Tibial artery (tissue), 4 donors: ENCODE data around the gene ASB16.

Experiments used
- DNase-seq, 2 donors: peaks; one replicate each; pipeline ENCODE4 v3.0.0-alpha.2; 2019
- H3K27ac ChIP-seq, 2 donors: fragments of 200-600 bp; sonication (generic) in 1 of 2; 1 replicate in 1 of 2; 2 replicates in 1 of 2; pipeline ENCODE4 v1.5.1; 2018 to 2019; ENCODE audit warnings: mild to moderate bottlenecking in 1 of 2
- H3K27me3 ChIP-seq, 2 donors: fragments of 200-600 bp; sonication (generic) in 1 of 2; one replicate each; pipeline versions ENCODE4 v1.5.1 to v1.6.0; 2016 to 2019
- H3K36me3 ChIP-seq, 3 donors: fragments of 200-600 bp; sonication (generic) in 2 of 3; one replicate each; pipeline ENCODE4 v1.5.1; 2016 to 2019; ENCODE audit warnings: mild to moderate bottlenecking in 2 of 3
- H3K4me1 ChIP-seq, 4 donors: fragments of 200-600 bp; sonication (generic) in 2 of 4; 1 replicate in 3 of 4; 2 replicates in 1 of 4; pipeline ENCODE4 v1.5.1; 2016 to 2019
- H3K4me3 ChIP-seq, 2 donors: fragments of 200-600 bp; sonication (generic) in 1 of 2; 1 replicate in 1 of 2; 2 replicates in 1 of 2; pipeline ENCODE4 v1.5.1; 2018 to 2019; ENCODE audit warnings: mild to moderate bottlenecking in 2 of 2
- H3K9me3 ChIP-seq, 3 donors: fragments of 200-600 bp; sonication (generic) in 1 of 3; one replicate each; pipeline ENCODE4 v1.5.1; 2016 to 2019
- CTCF ChIP-seq, 2 experiments: fragments of 200-600 bp in 1 of 2; fragments of 450-650 bp in 1 of 2; IDR thresholded peaks; one replicate each; pipeline ENCODE4 v1.5.1; 2017 to 2019; ENCODE audit warnings: antibody characterized with exemption in 2 of 2, mild to moderate bottlenecking in 1 of 2, moderate library complexity in 1 of 2
- intact Hi-C: fragments of 100-400 bp; cut with DNase I; formaldehyde crosslinking; loops from one replicate; pipeline ENCODE4 v1.15.0; 2023; ENCODE audit warnings: low total_unique reads

ASB16 gene

GRCh38 chr17:44214230-44214494 lies 43.7 kb downstream of the ASB16 start:
- Histone ChIP-seq H3K36me3 (peaks cover 49 to 82% (median 57%) of the 10 kb centered on the region in 3 donors), H3K4me3 (no peak overlapping the region), H3K27me3 (no peaks in the 10 kb centered on the region), H3K27ac (no peak overlapping the region), H3K4me1 (peaks cover 6 to 41% (median 29%) of the 10 kb centered on the region in 4 donors), H3K9me3 (no peaks in the 10 kb centered on the region)
- DNase-seq: no peak
- no peak for TF ChIP-seq CTCF (IDR thresholded peaks at IDR 0.05)
- intact Hi-C loops: loop anchor here (5.0 kb wide), 1 partner anchor 133 kb away; the partner anchor contains the start of gene GRN

- Histone ChIP-seq H3K27me3 (no peaks in the 10 kb centered on the region), H3K4me3 (no peak overlapping the region), H3K4me1 (peaks cover 6 to 41% (median 28%) of the 10 kb centered on the region in 4 donors), H3K9me3 (no peaks in the 10 kb centered on the region), H3K27ac (no peak overlapping the region), H3K36me3 (peaks cover 42 to 74% (median 50%) of the 10 kb centered on the region in 3 donors)
- no peak for DNase-seq
- intact Hi-C loops: loop anchor here (5.0 kb wide), 1 partner anchor 132 kb away; the partner anchor contains the start of gene GRN
- no peak for TF ChIP-seq CTCF (IDR thresholded peaks at IDR 0.05)
Observed at GRCh38 chr17:44214896-44215295, 44.4 kb downstream of the ASB16 start.

- no peak for DNase-seq
- no peaks in the 10 kb centered on the region for H3K27me3 ChIP-seq
- intact Hi-C loops: no loop called here
- no peaks in the 10 kb centered on the region for H3K9me3 ChIP-seq
- H3K36me3 ChIP-seq: peaks cover 39 to 61% (median 41%) of the 10 kb centered on the region in 3 donors
- H3K4me3 ChIP-seq: no peak overlapping the region
- H3K27ac ChIP-seq: no peak overlapping the region
- TF ChIP-seq CTCF (IDR thresholded peaks at IDR 0.05): no peak
- peaks cover 0 to 29% (median 17%) of the 10 kb centered on the region in 4 donors for H3K4me1 ChIP-seq
Observed at GRCh38 chr17:44216173-44216572, 45.7 kb downstream of the ASB16 start.

GRCh38 chr17:44216694-44217093 lies 46.2 kb downstream of the ASB16 start:
- no peaks in the 10 kb centered on the region for H3K27me3 ChIP-seq
- intact Hi-C loops: no loop called here
- H3K4me1 ChIP-seq: peaks cover 0 to 29% (median 17%) of the 10 kb centered on the region in 4 donors
- no peak for DNase-seq
- no peak overlapping the region for H3K27ac ChIP-seq
- H3K9me3 ChIP-seq: no peaks in the 10 kb centered on the region
- no peak for TF ChIP-seq CTCF (IDR thresholded peaks at IDR 0.05)
- peaks cover 34 to 56% (median 40%) of the 10 kb centered on the region in 3 donors for H3K36me3 ChIP-seq
- no peak overlapping the region for H3K4me3 ChIP-seq

- intact Hi-C loops: loop anchor here (2.0 kb wide), 1 partner anchor 107 kb away; the partner anchor contains the start of gene SLC25A39
- DNase-seq: no peak
- Histone ChIP-seq H3K27me3 (no peaks in the 10 kb centered on the region), H3K9me3 (no peaks in the 10 kb centered on the region), H3K27ac (peak overlapping the region; percentile 94 to 99), H3K36me3 (peaks cover 33 to 45% (median 40%) of the 10 kb centered on the region in 3 donors), H3K4me3 (peak overlapping the region; percentile 81 to 83), H3K4me1 (peaks cover 0 to 29% (median 22%) of the 10 kb centered on the region in 4 donors)
- TF ChIP-seq CTCF (IDR thresholded peaks at IDR 0.05): no peak
Observed at GRCh38 chr17:44217738-44218343, 47.3 kb downstream of the ASB16 start.
